H1 (cell line): ENCODE measurements around the gene U2SURP. TPM values are rescaled to one million over a fixed set of nuclear protein-coding genes. Genes with fewer than 3 reads are reported as not detected.

Experiments used
- CTCF ChIA-PET: fragments of 300-600 bp; sonication (Branson Sonifier 250); formaldehyde crosslinking; loops from one replicate; lab custom pipeline; 2021; ENCODE audit not compliant: partially characterized antibody; lab: Charles Lee
- POLR2A ChIA-PET: fragments of 300-600 bp; sonication (Branson Sonifier 250); formaldehyde crosslinking; loops from one replicate; lab custom pipeline; 2021; ENCODE audit warnings: inconsistent platforms; ENCODE audit not compliant: partially characterized antibody; lab: Charles Lee
- DNase-seq, 2 experiments: peaks; one replicate each; pipeline versions ENCODE4 v3.0.0 to v3.0.0-alpha.2; 2010 to 2022; ENCODE audit warnings: low spot score in 2 of 2, low read depth in 1 of 2, mixed read lengths in 1 of 2
- FAIRE-seq: peaks from 2 replicates; lab custom pipeline; 2011; peaks lifted over from hg19 to GRCh38; lab: Jason Lieb, UNC
- H2AFZ ChIP-seq: 2 replicates; pipeline ENCODE4 v1.8.1; 2012; ENCODE audit warnings: low read length, inconsistent platforms
- H2AK5ac ChIP-seq: 2 replicates; pipeline ENCODE4 v1.6.1; 2013; ENCODE audit warnings: low read depth, low read length
- H2BK120ac ChIP-seq: replicated peaks from 2 replicates; pipeline ENCODE3; 2013; ENCODE audit warnings: low read depth, low read length, inconsistent platforms
- H2BK12ac ChIP-seq: 2 replicates; pipeline ENCODE4 v1.6.1; 2013; ENCODE audit warnings: low read depth, low read length
- H2BK15ac ChIP-seq: 2 replicates; pipeline ENCODE4 v1.6.1; 2013; ENCODE audit warnings: low read length
- H2BK20ac ChIP-seq: 2 replicates; pipeline ENCODE4 v1.6.1; 2013; ENCODE audit warnings: low read length
- H2BK5ac ChIP-seq: 2 replicates; pipeline ENCODE4 v1.6.1; 2013; ENCODE audit warnings: low read depth, low read length
- H3K14ac ChIP-seq: 2 replicates; pipeline ENCODE4 v1.6.1; 2013; ENCODE audit warnings: inconsistent platforms; ENCODE audit not compliant: insufficient read length
- H3K18ac ChIP-seq: 2 replicates; pipeline ENCODE4 v1.6.1; 2013; ENCODE audit warnings: low read length; ENCODE audit errors: extremely low read depth
- H3K23ac ChIP-seq: 2 replicates; pipeline ENCODE4 v1.6.1; 2013; ENCODE audit warnings: inconsistent platforms; ENCODE audit not compliant: insufficient read length
- H3K23me2 ChIP-seq: 2 replicates; pipeline ENCODE4 v1.6.1; 2013; ENCODE audit warnings: low read depth, low read length
- H3K27ac ChIP-seq: 2 replicates; pipeline ENCODE4 v1.6.1; 2011; ENCODE audit warnings: low read depth, low read length, inconsistent platforms
- H3K27me3 ChIP-seq, 4 experiments: replicated peaks in 1 of 4; 1 replicate in 1 of 4; 2 replicates in 3 of 4; pipeline versions ENCODE4 v1.6.1 to v1.8.1; 2011 to 2013; ENCODE audit warnings: low read length in 3 of 4, mild to moderate bottlenecking in 3 of 4, inconsistent platforms in 2 of 4, mixed read lengths in 2 of 4, moderate library complexity in 1 of 4; ENCODE audit not compliant: control insufficient read depth in 3 of 4, insufficient read depth in 3 of 4; ENCODE audit errors: extremely low read depth in 1 of 4
- H3K36me3 ChIP-seq, 4 experiments: 2 replicates each; pipeline versions ENCODE4 v1.6.1 to v1.8.1; 2011 to 2013; ENCODE audit warnings: mild to moderate bottlenecking in 4 of 4, low read length in 3 of 4, moderate library complexity in 2 of 4, control low read depth in 1 of 4, inconsistent platforms in 1 of 4; ENCODE audit not compliant: insufficient read depth in 4 of 4, control insufficient read depth in 2 of 4
- H3K4ac ChIP-seq: replicated peaks from 2 replicates; pipeline ENCODE3; 2013; ENCODE audit warnings: low read length, low read depth, mixed read lengths, inconsistent platforms; ENCODE audit not compliant: insufficient read length
- H3K4me1 ChIP-seq, 4 experiments: replicated peaks in 1 of 4; 1 replicate in 1 of 4; 2 replicates in 3 of 4; pipeline versions ENCODE4 v1.6.1 to v1.8.1; 2011 to 2013; ENCODE audit warnings: low read length in 3 of 4, inconsistent platforms in 2 of 4, mixed read lengths in 1 of 4; ENCODE audit not compliant: insufficient read depth in 4 of 4, control insufficient read depth in 3 of 4
- H3K4me2 ChIP-seq, 2 experiments: 2 replicates each; pipeline versions ENCODE4 v1.6.1 to v1.8.1; 2011 to 2013; ENCODE audit warnings: low read depth in 2 of 2, low read length in 2 of 2, control low read depth in 1 of 2, inconsistent platforms in 1 of 2, mild to moderate bottlenecking in 1 of 2; ENCODE audit not compliant: insufficient read depth in 1 of 2
- H3K4me3 ChIP-seq, 4 experiments: fragments of 200-600, 300-600 bp in 1 of 4; sonication (generic), shearing (Covaris generic), sonication (Bioruptor Twin) in 1 of 4; 2 replicates each; pipeline versions ENCODE4 v1.5.1 to v1.8.1; 2011 to 2016; ENCODE audit warnings: low read length in 4 of 4, low read depth in 3 of 4, control low read depth in 2 of 4, inconsistent platforms in 2 of 4, mild to moderate bottlenecking in 2 of 4, mixed read lengths in 1 of 4, moderate library complexity in 1 of 4; ENCODE audit not compliant: insufficient read depth in 2 of 4; ENCODE audit errors: extremely low read depth in 1 of 4
- H3K56ac ChIP-seq: replicated peaks from 2 replicates; pipeline ENCODE3; 2013; ENCODE audit warnings: low read depth, mild to moderate bottlenecking, mixed read lengths, low read length, inconsistent platforms; ENCODE audit not compliant: insufficient read length
- H3K79me1 ChIP-seq: 2 replicates; pipeline ENCODE4 v1.6.1; 2013; ENCODE audit warnings: low read depth, low read length, control low read depth
- H3K79me2 ChIP-seq, 2 experiments: 2 replicates each; pipeline versions ENCODE4 v1.6.1 to v1.8.1; 2012 to 2013; ENCODE audit warnings: low read length in 2 of 2, mild to moderate bottlenecking in 2 of 2, inconsistent platforms in 1 of 2; ENCODE audit not compliant: insufficient read depth in 2 of 2, control insufficient read depth in 1 of 2
- H3K9ac ChIP-seq, 4 experiments: replicated peaks in 1 of 4; 1 replicate in 1 of 4; 2 replicates in 3 of 4; pipeline versions ENCODE4 v1.6.1 to v1.8.1; 2011 to 2013; ENCODE audit warnings: low read depth in 3 of 4, low read length in 3 of 4, control low read depth in 2 of 4, mild to moderate bottlenecking in 2 of 4, moderate library complexity in 2 of 4, inconsistent platforms in 1 of 4; ENCODE audit errors: extremely low read depth in 1 of 4
- H3K9me3 ChIP-seq, 2 experiments: 2 replicates each; pipeline versions ENCODE4 v1.6.1 to v1.8.1; 2012 to 2013; ENCODE audit warnings: mild to moderate bottlenecking in 2 of 2, moderate library complexity in 2 of 2, control low read depth in 1 of 2, inconsistent platforms in 1 of 2, low read depth in 1 of 2, low read length in 1 of 2, mixed read lengths in 1 of 2; ENCODE audit not compliant: insufficient read depth in 2 of 2
- H4K20me1 ChIP-seq, 2 experiments: replicated peaks in 1 of 2; 2 replicates each; pipeline versions ENCODE3 to v1.8.1; 2011 to 2013; ENCODE audit warnings: inconsistent platforms in 2 of 2, low read length in 2 of 2, mild to moderate bottlenecking in 1 of 2; ENCODE audit not compliant: insufficient read depth in 2 of 2, control insufficient read depth in 1 of 2
- H4K5ac ChIP-seq: 2 replicates; pipeline ENCODE4 v1.6.1; 2013; ENCODE audit warnings: low read length, low read depth, mixed read lengths, inconsistent platforms; ENCODE audit not compliant: insufficient read length
- H4K8ac ChIP-seq: 2 replicates; pipeline ENCODE4 v1.8.0; 2013; ENCODE audit warnings: mild to moderate bottlenecking, moderate library complexity, low read length, inconsistent platforms; ENCODE audit not compliant: insufficient read depth; ENCODE audit errors: extremely low read depth
- H4K91ac ChIP-seq: replicated peaks from 2 replicates; pipeline ENCODE3; 2013; ENCODE audit warnings: low read length, mixed read lengths, inconsistent platforms; ENCODE audit not compliant: insufficient read length
- BACH1 ChIP-seq: IDR thresholded peaks from 2 replicates; pipeline ENCODE4 v1.6.1; 2012; ENCODE audit warnings: low read length, improper control_type of control experiment
- BRCA1 ChIP-seq: IDR thresholded peaks from 2 replicates; pipeline ENCODE4 v1.6.1; 2012; ENCODE audit warnings: low read depth, low read length, improper control_type of control experiment
- CEBPB ChIP-seq: IDR thresholded peaks from 2 replicates; pipeline ENCODE4 v1.6.1; 2012; ENCODE audit warnings: low read depth, low read length
- CREB1 ChIP-seq: IDR thresholded peaks from 2 replicates; pipeline ENCODE4 v1.6.1; 2012; ENCODE audit warnings: inconsistent platforms
- FOSL1 ChIP-seq: IDR thresholded peaks from 2 replicates; pipeline ENCODE4 v1.6.1; 2011; ENCODE audit warnings: mild to moderate bottlenecking, low read depth, low read length, moderate library complexity; ENCODE audit not compliant: insufficient read depth
- JUND ChIP-seq: IDR thresholded peaks from 2 replicates; pipeline ENCODE4 v1.6.1; 2011; ENCODE audit warnings: mild to moderate bottlenecking, improper control_type of control experiment, low read length
- KDM4A ChIP-seq: IDR thresholded peaks from one replicate; pipeline ENCODE4 v1.7.1; 2012; ENCODE audit warnings: low read depth, mild to moderate bottlenecking, moderate library complexity, low read length, inconsistent platforms; ENCODE audit not compliant: severe bottlenecking
- MAFK ChIP-seq: IDR thresholded peaks from 2 replicates; pipeline ENCODE4 v1.6.1; 2012; ENCODE audit warnings: low read depth, mild to moderate bottlenecking, improper control_type of control experiment, low read length
- POU5F1 ChIP-seq: IDR thresholded peaks from 2 replicates; pipeline ENCODE4 v1.6.1; 2011; ENCODE audit warnings: low read depth, mild to moderate bottlenecking, low read length, moderate library complexity
- SIRT6 ChIP-seq: IDR thresholded peaks from one replicate; pipeline ENCODE4 v1.7.1; 2012; ENCODE audit warnings: low read length, inconsistent platforms
- SRF ChIP-seq: IDR thresholded peaks from 2 replicates; pipeline ENCODE4 v1.6.1; 2011; ENCODE audit warnings: mild to moderate bottlenecking, low read depth, low read length, moderate library complexity
- TCF12 ChIP-seq: IDR thresholded peaks from 2 replicates; pipeline ENCODE4 v1.6.1; 2011; ENCODE audit warnings: low read depth, mild to moderate bottlenecking, low read length
- USF2 ChIP-seq: IDR thresholded peaks from 2 replicates; pipeline ENCODE4 v1.6.1; 2011; ENCODE audit warnings: low read length, improper control_type of control experiment
- WGBS, 2 experiments: shearing (Covaris generic) in 1 of 2; methylation state at CpG; one replicate each; pipeline versions ENCODE4 v1.1.6 to v1.1.7; 2013 to 2015; ENCODE audit warnings: low lambda C conversion rate in 2 of 2, mixed read lengths in 2 of 2, inconsistent platforms in 1 of 2, low coverage in 1 of 2, missing lambda C conversion rate in 1 of 2; ENCODE audit not compliant: insufficient replicate concordance in 2 of 2, insufficient coverage in 1 of 2, insufficient read length in 1 of 2; ENCODE audit errors: extremely low coverage in 1 of 2, missing lambda C conversion rate in 1 of 2; 5-methylcytosine and 5-hydroxymethylcytosine counted together
- polyA plus RNA-seq, 7 experiments: library from polyadenylated mRNA; depleted of rRNA in 3 of 7; stranded (reverse) in 5 of 7; unstranded in 2 of 7; fragments of >200 nt in 5 of 7; fragments of 200-250 nt in 2 of 7; gene quantifications; 1 replicate in 5 of 7; 2 replicates in 1 of 7; 4 replicates in 1 of 7; pipeline versions ENCODE4 v1.2.1 to v1.2.3, GENCODE V29; 2011 to 2013; ENCODE audit warnings: missing spikeins in 2 of 7, mixed read lengths in 2 of 7
- total RNA-seq: library from RNA; stranded (reverse); fragmentation: NEBNext Ultra II Directional; extraction: Animal tissue kit (Norgen Biotek cat#: 25700); gene quantifications from 2 replicates; pipeline ENCODE4 v1.2.1, GENCODE V29; 2021

The U2SURP gene
- total and polyA plus RNA-seq, 2 of the 8 experiments (the other 6 are each of a cell fraction or from before 2014, with no cell fraction given): 22.2 to 167 TPM

- ChIA-PET POLR2A (interaction anchor here (0.6 kb wide), 1 partner anchor 64 kb away, joined by 3 read pairs; no protein-coding TSS in a partner anchor), CTCF (interaction anchor here (0.7 to 1.5 kb wide), 4 partner anchors 28 to 80 kb away, joined by 3 to 5 read pairs (median 3); no protein-coding TSS in a partner anchor)
- Histone ChIP-seq H3K9me3 (peaks cover 0 to 7% of the 10 kb centered on the region in 2 experiments; a peak in 1 of 4 replicates), H3K27me3 (peaks cover 5 to 17% (median 15%) of the 10 kb centered on the region in 4 experiments), H3K4me1 (peaks cover 0 to 8% (median 5%) of the 10 kb centered on the region in 4 experiments; a peak in 5 of 7 replicates), H3K23me2 (peaks cover 7% of the 10 kb centered on the region; the same call in 1 of the 2 replicates), H3K4me2 (no peak overlapping the region), H2BK120ac (no peak overlapping the region), H2AK5ac (no peak overlapping the region), H3K4ac (no peak overlapping the region), H4K91ac (no peak overlapping the region), H4K5ac (no peak overlapping the region), H3K18ac (no peak overlapping the region), H3K14ac (no peak overlapping the region), H3K79me2 (no peaks in the 10 kb centered on the region), H3K23ac (no peak overlapping the region), H2BK12ac (no peak overlapping the region), H3K56ac (no peak overlapping the region), H3K36me3 (no peaks in the 10 kb centered on the region), H3K4me3 (no peak overlapping the region), H2BK20ac (no peak overlapping the region), H2BK15ac (no peak overlapping the region), H3K27ac (no peak overlapping the region), H4K20me1 (no peaks in the 10 kb centered on the region), H3K9ac (no peak overlapping the region), H2BK5ac (no peak overlapping the region), H2AFZ (no peak overlapping the region), H4K8ac (no peak overlapping the region), H3K79me1 (no peaks in the 10 kb centered on the region)
- 94% methylated on average over 6 of the region's 6 CpGs; no CpG with 5 or more reads in 1 of the 2 experiments for WGBS, 2 experiments
- DNase-seq (no peak), FAIRE-seq (no peak)
- TF ChIP-seq CREB1: no peak
- TF ChIP-seq JUND: no peak
- TF ChIP-seq BACH1: no peak
- no peak for TF ChIP-seq TCF12
- no peak for TF ChIP-seq KDM4A
- TF ChIP-seq USF2: no peak
- no peak for TF ChIP-seq POU5F1
- no peak for TF ChIP-seq SRF
- no peak for TF ChIP-seq BRCA1
- no peak for TF ChIP-seq SIRT6
- no peak for TF ChIP-seq MAFK
- TF ChIP-seq FOSL1: no peak
- TF ChIP-seq CEBPB: no peak
Measured at GRCh38 chr3:142958707-142959106, 42.7 kb upstream of the U2SURP start.
